SK-N-MC (cell line): ENCODE measurements around the gene TXNDC17.

Source experiments
- EZH2 ChIP-seq: fragments of 200-600 bp; sonication (generic); IDR thresholded peaks from one replicate; pipeline ENCODE4 v1.6.1; 2017; ENCODE audit warnings: antibody characterized with exemption
- FOXP2 ChIP-seq: optimal IDR thresholded peaks from 2 replicates; pipeline ENCODE3; 2011; ENCODE audit warnings: mild to moderate bottlenecking, moderate library complexity; ENCODE audit not compliant: insufficient read depth; ENCODE audit errors: extremely low read length, control extremely low read depth
- POLR2AphosphoS5 ChIP-seq: IDR thresholded peaks from 2 replicates; pipeline ENCODE4 v1.6.1; 2012; ENCODE audit warnings: mild to moderate bottlenecking, low read depth, low read length, borderline replicate concordance

GRCh38 chr17:6682339-6682738, 41.5 kb downstream of the TXNDC17 start:
- TF ChIP-seq POLR2AphosphoS5 (no peak), EZH2 (no peak), FOXP2 (no peak)
